HepG2 (cell line): ENCODE measurements around the gene NUDT3. TPM values are rescaled to one million over a fixed set of nuclear protein-coding genes. Genes with fewer than 3 reads are reported as not detected.

Experiments
- ATAC-seq: fragments of 200-7000 bp; cut with Tn5 transposase; 3 replicates; pipeline ENCODE4 v1.9.1; 2020; ENCODE audit warnings: mild to moderate bottlenecking, moderate library complexity
- BruUV-seq: library from RNA; stranded (reverse); fragments of 400-500 nt; replicated peaks from 2 replicates; lab custom pipeline; 2021; lab: Mats Ljungman, UMichigan
- CTCF ChIA-PET: fragments of 300-600 bp; formaldehyde crosslinking; extraction: SDS; loops from one replicate; lab custom pipeline; 2021; ENCODE audit warnings: low total read pairs, inconsistent platforms, low intra/inter-chr PET ratio; lab: Yijun Ruan, JAX
- POLR2A ChIA-PET: fragments of 350-600 bp; sonication (Branson Sonifier 250); formaldehyde crosslinking; loops from one replicate; lab custom pipeline; 2020; ENCODE audit warnings: antibody characterized with exemption, inconsistent platforms; lab: Yijun Ruan, JAX
- DNase-seq: peaks from one replicate; pipeline ENCODE4 v3.0.0-alpha.2; 2015; ENCODE audit warnings: low spot score
- FAIRE-seq: peaks from 3 replicates; lab custom pipeline; 2011; peaks lifted over from hg19 to GRCh38; lab: Jason Lieb, UNC
- H2AFZ ChIP-seq: one replicate; pipeline ENCODE4 v1.6.1; 2011; ENCODE audit warnings: low read length, inconsistent platforms
- H3K27ac ChIP-seq: fragments of 300-600 bp; 3 replicates; pipeline ENCODE4 v1.8.0; 2011; ENCODE audit warnings: mixed run types, mild to moderate bottlenecking, mixed read lengths, low read length, inconsistent platforms; ENCODE audit not compliant: insufficient read depth; ENCODE audit errors: extremely low read length
- H3K27me3 ChIP-seq, 2 experiments: fragments of 200-600 bp in 1 of 2; 2 replicates in 1 of 2; 3 replicates in 1 of 2; pipeline versions ENCODE4 v1.6.0 to v1.8.0; 2011; ENCODE audit warnings: low read length in 2 of 2, mild to moderate bottlenecking in 2 of 2, moderate library complexity in 2 of 2, inconsistent platforms in 1 of 2; ENCODE audit not compliant: insufficient read depth in 2 of 2, control insufficient read depth in 1 of 2
- H3K36me3 ChIP-seq, 2 experiments: fragments of 200-600 bp in 1 of 2; replicated peaks in 1 of 2; 2 replicates in 1 of 2; 3 replicates in 1 of 2; pipeline versions ENCODE4 v1.5.1 to v1.8.0; 2011; ENCODE audit warnings: low read length in 2 of 2, inconsistent platforms in 1 of 2; ENCODE audit not compliant: insufficient read depth in 2 of 2, control insufficient read depth in 1 of 2
- H3K4me1 ChIP-seq: 2 replicates; pipeline ENCODE4 v1.5.1; 2012; ENCODE audit warnings: low read length, inconsistent platforms; ENCODE audit not compliant: insufficient read depth
- H3K4me2 ChIP-seq: 2 replicates; pipeline ENCODE4 v1.6.0; 2011; ENCODE audit warnings: low read depth, low read length, inconsistent platforms
- H3K4me3 ChIP-seq, 3 experiments: fragments of 200-600 bp in 1 of 3; sonication (generic), shearing (Covaris generic) in 1 of 3; replicated peaks in 1 of 3; 2 replicates each; pipeline ENCODE4 v1.5.1; 2011 to 2016; ENCODE audit warnings: low read length in 3 of 3, inconsistent platforms in 2 of 3, low read depth in 2 of 3, mild to moderate bottlenecking in 2 of 3, control low read depth in 1 of 3, mixed read lengths in 1 of 3; ENCODE audit not compliant: insufficient read depth in 1 of 3
- H3K79me2 ChIP-seq: one replicate; pipeline ENCODE4 v1.6.1; 2011; ENCODE audit warnings: low read length, inconsistent platforms; ENCODE audit not compliant: insufficient read depth
- H3K9ac ChIP-seq: 2 replicates; pipeline ENCODE4 v1.6.0; 2011; ENCODE audit warnings: mild to moderate bottlenecking, low read depth, low read length, inconsistent platforms; ENCODE audit not compliant: insufficient read depth
- H3K9me3 ChIP-seq: 2 replicates; pipeline ENCODE4 v1.5.1; 2012; ENCODE audit warnings: mild to moderate bottlenecking, low read length
- H4K20me1 ChIP-seq: 2 replicates; pipeline ENCODE4 v1.6.0; 2011; ENCODE audit warnings: inconsistent platforms, mild to moderate bottlenecking, low read length, moderate library complexity; ENCODE audit not compliant: insufficient read depth
- ATF2 ChIP-seq: sonication (generic); formaldehyde crosslinking; IDR thresholded peaks from 2 replicates; pipeline ENCODE4 v1.4.0; 2020; ENCODE audit warnings: missing genetic modification reagents
- BRF2 ChIP-seq: sonication (generic); formaldehyde crosslinking; IDR thresholded peaks from 2 replicates; pipeline ENCODE4 v1.8.1; 2022; ENCODE audit warnings: mild to moderate bottlenecking, missing genetic modification reagents
- DNMT1 ChIP-seq: sonication (generic); formaldehyde crosslinking; IDR thresholded peaks from 2 replicates; pipeline ENCODE4 v1.5.1; 2020; ENCODE audit warnings: mild to moderate bottlenecking, missing genetic modification reagents
- ESRRA ChIP-seq: sonication (generic); formaldehyde crosslinking; IDR thresholded peaks from 2 replicates; pipeline ENCODE4 v1.5.1; 2020; ENCODE audit warnings: mild to moderate bottlenecking, low read depth, missing genetic modification reagents
- ETV5 ChIP-seq: IDR thresholded peaks from 2 replicates; pipeline ENCODE4 v1.6.1; 2018; ENCODE audit warnings: missing biosample characterization, missing genetic modification reagents, inconsistent platforms, borderline replicate concordance
- GABPA ChIP-seq, 2 experiments: IDR thresholded peaks; 2 replicates each; pipeline ENCODE4 v1.6.1; 2011 to 2016; ENCODE audit warnings: low read depth in 2 of 2, low read length in 1 of 2, missing biosample characterization in 1 of 2, missing genetic modification characterization in 1 of 2
- GMEB1 ChIP-seq: sonication (generic); formaldehyde crosslinking; IDR thresholded peaks from 2 replicates; pipeline ENCODE4 v1.5.1; 2020; ENCODE audit warnings: missing genetic modification reagents, mild to moderate bottlenecking, borderline replicate concordance
- KMT2A ChIP-seq: sonication (generic); formaldehyde crosslinking; IDR thresholded peaks from 2 replicates; pipeline ENCODE4 v1.4.0; 2020; ENCODE audit warnings: missing genetic modification reagents
- RAD21 ChIP-seq: fragments of 450-650 bp; formaldehyde crosslinking; IDR thresholded peaks from 2 replicates; pipeline ENCODE4 v1.5.0; 2020; ENCODE audit warnings: mild to moderate bottlenecking
- STAT6 ChIP-seq: sonication (generic); formaldehyde crosslinking; IDR thresholded peaks from 2 replicates; pipeline ENCODE4 v1.4.0; 2020; ENCODE audit warnings: missing genetic modification reagents, mild to moderate bottlenecking, borderline replicate concordance
- SYNCRIP ChIP-seq: fragments of 200-400 bp; formaldehyde crosslinking; IDR thresholded peaks from 2 replicates; pipeline ENCODE4 v1.6.1; 2018; ENCODE audit warnings: mild to moderate bottlenecking, low read depth, low read length; ENCODE audit not compliant: insufficient read depth
- TFDP2 ChIP-seq: sonication (generic); formaldehyde crosslinking; IDR thresholded peaks from 2 replicates; pipeline ENCODE4 v1.4.0; 2020; ENCODE audit warnings: missing genetic modification reagents
- ZNF224 ChIP-seq: sonication (generic); formaldehyde crosslinking; IDR thresholded peaks from 2 replicates; pipeline ENCODE4 v1.5.0; 2020; ENCODE audit warnings: mild to moderate bottlenecking, missing genetic modification reagents
- ZNF766 ChIP-seq: sonication (generic); formaldehyde crosslinking; IDR thresholded peaks from 2 replicates; pipeline ENCODE4 v1.5.0; 2020; ENCODE audit warnings: missing genetic modification reagents, borderline replicate concordance
- ZNF772 ChIP-seq: sonication (generic); formaldehyde crosslinking; IDR thresholded peaks from 2 replicates; pipeline ENCODE4 v1.5.0; 2020; ENCODE audit warnings: mild to moderate bottlenecking, missing genetic modification reagents
- WGBS: methylation state at CpG from one replicate; pipeline ENCODE4 v1.1.6; 2017; ENCODE audit warnings: low lambda C conversion rate; 5-methylcytosine and 5-hydroxymethylcytosine counted together
- in situ Hi-C: cut with HindIII; loops from 2 replicates; pipeline ENCODE4 v1.10.0; 2017; ENCODE audit warnings: low pct_unique_long_range_greater_than_20kb; ENCODE audit not compliant: extremely low pct_ligation_motif_present
- intact Hi-C: fragments of 100-400 bp; cut with micrococcal nuclease; formaldehyde crosslinking; loops from one replicate; pipeline ENCODE4 v1.10.0; 2022; ENCODE audit not compliant: unreplicated experiment
- polyA plus RNA-seq, 8 experiments: library from polyadenylated mRNA; depleted of rRNA in 3 of 8; stranded (reverse) in 7 of 8; unstranded in 1 of 8; fragments of >200 nt; fragmentation: Illumina TruSeq in 4 of 8; extraction: Trizol in 4 of 8; gene quantifications; 2 replicates each; pipeline versions ENCODE4 v1.2.1 to v1.2.3, GENCODE V29; 2011 to 2016; ENCODE audit warnings: low read depth in 4 of 8, missing spikeins in 1 of 8, mixed read lengths in 1 of 8; ENCODE audit not compliant: insufficient read depth in 1 of 8
- total RNA-seq, 5 experiments: library from RNA; depleted of rRNA; stranded (reverse); fragments of >200 nt; fragmentation: Illumina TruSeq; extraction: Trizol; gene quantifications; 2 replicates each; pipeline ENCODE4 v1.2.3, GENCODE V29; 2016; ENCODE audit warnings: low read depth in 1 of 5

NUDT3 gene
- total and polyA plus RNA-seq, 2 of the 13 experiments (the other 11 are each of a cell fraction or from before 2014, with no cell fraction given) = 20.2 to 20.6 TPM

- peaks cover 13% of the 10 kb centered on the region for H3K79me2 ChIP-seq
- H3K9ac ChIP-seq = no peak overlapping the region
- H3K27ac ChIP-seq = no peak overlapping the region
- H3K27me3 ChIP-seq = no peaks in the 10 kb centered on the region
- CTCF ChIA-PET = no interaction called here
- ATAC-seq (no peak), DNase-seq (no peak), FAIRE-seq (no peak)
- no peak overlapping the region for H3K4me2 ChIP-seq
- in situ Hi-C loops (no loop called here), intact Hi-C loops (no loop called here)
- H3K9me3 ChIP-seq = no peaks in the 10 kb centered on the region
- BruUV-seq = no TSS peak
- H2AFZ ChIP-seq = no peak overlapping the region
- H3K36me3 ChIP-seq = peaks cover 2 to 4% of the 10 kb centered on the region in 2 experiments; a peak in 2 of 5 replicates
- H3K4me1 ChIP-seq = peaks cover 13% of the 10 kb centered on the region
- 95% methylated on average over 5 of the region's 5 CpGs for WGBS
- no peaks in the 10 kb centered on the region for H4K20me1 ChIP-seq
- H3K4me3 ChIP-seq = no peak overlapping the region
- POLR2A ChIA-PET = no interaction called here
- TF ChIP-seq ATF2 (CRISPR knock-in tag) = no peak
- TF ChIP-seq BRF2 (CRISPR knock-in tag) = no peak
- TF ChIP-seq GMEB1 = no peak
- no peak for TF ChIP-seq GABPA (IDR thresholded peaks at IDR 0.05; ENCODE audit: low read depth, low read length)
- TF ChIP-seq GABPA (CRISPR knock-in tag; IDR thresholded peaks at IDR 0.05; ENCODE audit: low read depth) = no peak
- no peak for TF ChIP-seq STAT6 (CRISPR knock-in tag)
- no peak for TF ChIP-seq KMT2A (CRISPR knock-in tag)
- no peak for TF ChIP-seq DNMT1
- no peak for TF ChIP-seq ETV5
- no peak for TF ChIP-seq ESRRA (CRISPR knock-in tag)
- TF ChIP-seq ZNF224 (CRISPR knock-in tag) = no peak
- no peak for TF ChIP-seq RAD21 (CRISPR knock-in tag)
- TF ChIP-seq TFDP2 (CRISPR knock-in tag) = no peak
- TF ChIP-seq ZNF766 (CRISPR knock-in tag) = no peak
- no peak for TF ChIP-seq SYNCRIP
- TF ChIP-seq ZNF772 = no peak
Measured at GRCh38 chr6:34321821-34322220, 70.6 kb downstream of the NUDT3 start.
